RWPE1 (cell line): ENCODE measurements around the gene EOLA1.
"Not testable (repeated sequence)": the region's sequence is repeated elsewhere in the genome, so short reads cannot be mapped to it uniquely, and the experiment has no call there.

Experiments used
- CTCF ChIA-PET: fragments of 350-600 bp; sonication (Branson Sonifier 250); formaldehyde crosslinking; extraction: SDS; loops from one replicate; lab custom pipeline; 2021; lab: Yijun Ruan, JAX
- POLR2A ChIA-PET: fragments of 400-600 bp; formaldehyde crosslinking; extraction: SDS; loops from one replicate; lab custom pipeline; 2020; ENCODE audit warnings: antibody characterized with exemption; ENCODE audit not compliant: low non-redundant PET; lab: Yijun Ruan, JAX
- DNase-seq: peaks from one replicate; pipeline ENCODE4 v3.0.0; 2012; ENCODE audit warnings: low spot score
- H3K27ac ChIP-seq: fragments of 450-650 bp; 2 replicates; pipeline ENCODE4 v1.5.1; 2017
- CTCF ChIP-seq: fragments of 450-650 bp; conservative IDR thresholded peaks from 2 replicates; pipeline ENCODE4 v1.5.1; 2017; ENCODE audit warnings: low read depth, mild to moderate bottlenecking

The EOLA1 gene

GRCh38 chrX:149572743-149573142 is 31.9 kb downstream of the EOLA1 start:
- no peak for TF ChIP-seq CTCF

GRCh38 chrX:149573456-149573855 is 32.6 kb downstream of the EOLA1 start:
- H3K27ac ChIP-seq, POLR2A ChIA-PET, DNase-seq, CTCF ChIA-PET: not testable (repeated sequence)

More at GRCh38 chrX:149572743-149573142, 31.9 kb downstream of the EOLA1 start:
- DNase-seq, result no peak
- ChIA-PET POLR2A (no interaction called here), CTCF (no interaction called here)
- H3K27ac ChIP-seq, result no peak overlapping the region

- CTCF ChIA-PET, POLR2A ChIA-PET, DNase-seq, H3K27ac ChIP-seq: not testable (repeated sequence)
Measured at GRCh38 chrX:149585631-149586030, 44.8 kb downstream of the EOLA1 start.

GRCh38 chrX:149587359-149587758 is 46.5 kb downstream of the EOLA1 start, which contains the start of gene MAGEA9B:
TSS of gene MAGEA9B (minus strand) at chrX:149587459. CDS start at chrX:149583179, 4,280 bp downstream.
- CTCF ChIA-PET, DNase-seq, H3K27ac ChIP-seq, POLR2A ChIA-PET: not testable (repeated sequence)

GRCh38 chrX:149590993-149591392 is 50.2 kb downstream of the EOLA1 start:
- CTCF ChIA-PET, POLR2A ChIA-PET: not testable (repeated sequence)

GRCh38 chrX:149595214-149595613 is 54.4 kb downstream of the EOLA1 start, which contains the start of gene HSFX2:
TSS of gene HSFX2 (minus strand) at chrX:149595314. CDS start at chrX:149594700, 614 bp downstream.
- H3K27ac ChIP-seq, DNase-seq, POLR2A ChIA-PET, CTCF ChIA-PET: not testable (repeated sequence)

More at GRCh38 chrX:149590993-149591392, 50.2 kb downstream of the EOLA1 start:
- H3K27ac ChIP-seq, DNase-seq: not testable (repeated sequence)

- POLR2A ChIA-PET, H3K27ac ChIP-seq, DNase-seq, CTCF ChIA-PET: not testable (repeated sequence)
Measured at GRCh38 chrX:149595943-149596342, 55.1 kb downstream of the EOLA1 start.
